Esophagus muscularis mucosa (tissue), 4 donors: ENCODE data around the gene CPEB1. TPM values are rescaled to one million over a fixed set of nuclear protein-coding genes. Genes with fewer than 3 reads are reported as not detected.

Experiments used
- DNase-seq: peaks from one replicate; pipeline ENCODE4 v3.0.0-alpha.2; 2017; ENCODE audit errors: extremely low spot score
- H3K27ac ChIP-seq, 4 donors: fragments of 200-600 bp; sonication (generic); replicated peaks in 1 of 4; 1 replicate in 3 of 4; 2 replicates in 1 of 4; pipeline ENCODE4 v1.5.1; 2016 to 2019; ENCODE audit warnings: mild to moderate bottlenecking in 1 of 4
- H3K27me3 ChIP-seq, 4 donors: fragments of 200-600 bp; sonication (generic); one replicate each; pipeline versions ENCODE4 v1.5.1 to v1.6.0; 2016 to 2019
- H3K36me3 ChIP-seq, 4 donors: fragments of 200-600 bp; sonication (generic); one replicate each; pipeline ENCODE4 v1.5.1; 2016 to 2019
- H3K4me1 ChIP-seq, 4 donors: fragments of 200-600 bp; sonication (generic); one replicate each; pipeline ENCODE4 v1.5.1; 2016 to 2019
- H3K4me3 ChIP-seq, 4 donors: fragments of 200-600 bp; sonication (generic); 1 replicate in 2 of 4; 2 replicates in 2 of 4; pipeline ENCODE4 v1.5.1; 2016 to 2019; ENCODE audit warnings: mild to moderate bottlenecking in 4 of 4, moderate library complexity in 1 of 4
- H3K9me3 ChIP-seq, 4 donors: fragments of 200-600 bp; sonication (generic); 1 replicate in 3 of 4; 2 replicates in 1 of 4; pipeline ENCODE4 v1.5.1; 2016 to 2019
- CTCF ChIP-seq, 3 experiments: fragments of 200-600 bp in 2 of 3; fragments of 450-650 bp in 1 of 3; sonication (generic) in 2 of 3; IDR thresholded peaks; one replicate each; pipeline ENCODE4 v1.5.1; 2017 to 2019; ENCODE audit warnings: antibody characterized with exemption in 3 of 3, mild to moderate bottlenecking in 2 of 3, moderate library complexity in 1 of 3
- EP300 ChIP-seq: sonication (generic); formaldehyde crosslinking; IDR thresholded peaks from one replicate; pipeline ENCODE4 v1.6.1; 2017; ENCODE audit warnings: antibody characterized with exemption
- POLR2A ChIP-seq: fragments of 450-650 bp; IDR thresholded peaks from one replicate; pipeline ENCODE4 v1.6.1; 2017; ENCODE audit warnings: antibody characterized with exemption, moderate library complexity, mild to moderate bottlenecking, low read depth
- POLR2AphosphoS5 ChIP-seq, 2 donors: sonication (generic); formaldehyde crosslinking; IDR thresholded peaks; one replicate each; pipeline ENCODE4 v1.6.1; 2017; ENCODE audit warnings: antibody characterized with exemption in 2 of 2
- WGBS: methylation state at CpG from one replicate; pipeline ENCODE4 v1.1.5; 2018; 5-methylcytosine and 5-hydroxymethylcytosine counted together
- intact Hi-C: fragments of 100-400 bp; cut with DNase I; formaldehyde crosslinking; loops from one replicate; pipeline ENCODE4 v1.15.1; 2023
- total RNA-seq, 4 donors: library from RNA; depleted of rRNA; stranded (reverse); fragments of >200 nt; gene quantifications; one replicate each; pipeline versions ENCODE4 v1.1.0 to v1.2.1, GENCODE V29; 2016

Gene CPEB1
- total RNA-seq, 4 donors from 2014 or later = 5.6 to 8.1 (median 5.9) TPM

GRCh38 chr15:82533801-82534200, 113.4 kb downstream of the CPEB1 start:
- intact Hi-C loops = no loop called here
- Histone ChIP-seq H3K27ac (no peak overlapping the region), H3K4me3 (no peak overlapping the region), H3K4me1 (peaks cover 22 to 31% (median 26%) of the 10 kb centered on the region in 4 donors), H3K36me3 (peaks cover 37 to 66% (median 56%) of the 10 kb centered on the region in 4 donors), H3K27me3 (no peaks in the 10 kb centered on the region), H3K9me3 (no peaks in the 10 kb centered on the region)
- TF ChIP-seq EP300 (no peak), CTCF (IDR thresholded peaks at IDR 0.05) (no peak), POLR2A (no peak), POLR2AphosphoS5 (IDR thresholded peaks at IDR 0.05) (no peak)
- 100% methylated on average over 3 of the region's 3 CpGs for WGBS
- DNase-seq = no peak

GRCh38 chr15:82532991-82533481, 114.1 kb downstream of the CPEB1 start:
- TF ChIP-seq POLR2AphosphoS5 (IDR thresholded peaks at IDR 0.05) (no peak), CTCF (IDR thresholded peaks at IDR 0.05) (no peak), POLR2A (no peak), EP300 (no peak)
- Histone ChIP-seq H3K4me3 (no peak overlapping the region), H3K36me3 (peaks cover 30 to 59% (median 49%) of the 10 kb centered on the region in 4 donors), H3K27me3 (no peaks in the 10 kb centered on the region), H3K27ac (no peak overlapping the region), H3K9me3 (no peaks in the 10 kb centered on the region), H3K4me1 (peaks cover 14 to 23% (median 18%) of the 10 kb centered on the region in 4 donors)
- DNase-seq = no peak
- intact Hi-C loops = no loop called here
- 93% methylated on average over 11 of the region's 15 CpGs for WGBS

- Histone ChIP-seq H3K4me3 (no peak overlapping the region), H3K36me3 (peaks cover 24 to 53% (median 43%) of the 10 kb centered on the region in 4 donors)
- intact Hi-C loops = no loop called here
Measured at GRCh38 chr15:82532383-82532990, 114.7 kb downstream of the CPEB1 start.

GRCh38 chr15:82531496-82532382, 115.4 kb downstream of the CPEB1 start:
- intact Hi-C loops = no loop called here
- WGBS = 87% methylated on average over 11 of the region's 11 CpGs
- Histone ChIP-seq H3K27ac (no peak overlapping the region), H3K27me3 (no peaks in the 10 kb centered on the region), H3K36me3 (peaks cover 17 to 46% (median 36%) of the 10 kb centered on the region in 4 donors), H3K9me3 (no peaks in the 10 kb centered on the region), H3K4me1 (peaks cover 7 to 11% (median 8%) of the 10 kb centered on the region in 4 donors), H3K4me3 (no peak overlapping the region)
- no peak for TF ChIP-seq EP300
- TF ChIP-seq POLR2AphosphoS5 (IDR thresholded peaks at IDR 0.05) = no peak
- TF ChIP-seq POLR2A = no peak
- TF ChIP-seq CTCF (IDR thresholded peaks at IDR 0.05) = no peak
- DNase-seq = no peak

More at GRCh38 chr15:82532383-82532990, 114.7 kb downstream of the CPEB1 start:
- H3K27ac ChIP-seq = no peak overlapping the region
- TF ChIP-seq CTCF (IDR thresholded peaks at IDR 0.05) (no peak), POLR2A (no peak), EP300 (no peak), POLR2AphosphoS5 (IDR thresholded peaks at IDR 0.05) (no peak)
- peaks cover 9 to 18% (median 12%) of the 10 kb centered on the region in 4 donors for H3K4me1 ChIP-seq
- H3K9me3 ChIP-seq = no peaks in the 10 kb centered on the region
- no peaks in the 10 kb centered on the region for H3K27me3 ChIP-seq
- no peak for DNase-seq
- 90% methylated on average over 2 of the region's 9 CpGs for WGBS
